AG04450 (cell line): Measurements from ENCODE around the gene C1orf159. TPM values are rescaled to one million over a fixed set of nuclear protein-coding genes. Genes with fewer than 3 reads are reported as not detected.

ENCODE experiments used
- CTCF ChIA-PET: fragments of 300-600, 350-600 bp; formaldehyde crosslinking; extraction: SDS; loops from one replicate; lab custom pipeline; 2022; ENCODE audit warnings: antibody characterized with exemption, inconsistent platforms; lab: Charles Lee
- POLR2A ChIA-PET: fragments of 350-600 bp; formaldehyde crosslinking; extraction: SDS; loops from one replicate; lab custom pipeline; 2021; ENCODE audit warnings: antibody characterized with exemption, inconsistent platforms; lab: Yijun Ruan, JAX
- DNase-seq: peaks from one replicate; pipeline ENCODE4 v3.0.0-alpha.2; 2011; ENCODE audit warnings: low read depth, low spot score
- H3K27ac ChIP-seq: one replicate; pipeline ENCODE4 v1.5.1; 2012; ENCODE audit warnings: low read depth, low read length, control low read depth
- H3K27me3 ChIP-seq: one replicate; pipeline ENCODE4 v1.6.0; 2012; ENCODE audit warnings: low read length; ENCODE audit not compliant: control insufficient read depth, insufficient read depth
- H3K4me3 ChIP-seq: 2 replicates; pipeline ENCODE4 v1.5.1; 2011; ENCODE audit warnings: mild to moderate bottlenecking, low read depth, low read length, control low read depth
- H3K9me3 ChIP-seq: 2 replicates; pipeline ENCODE4 v1.5.1; 2012; ENCODE audit warnings: low read length; ENCODE audit not compliant: control insufficient read depth, insufficient read depth
- CTCF ChIP-seq: IDR thresholded peaks from 2 replicates; pipeline ENCODE4 v1.5.1; 2011; ENCODE audit warnings: low read depth, low read length, control low read depth, inconsistent platforms
- polyA plus RNA-seq: library from polyadenylated mRNA; depleted of rRNA; stranded (reverse); fragments of >200 nt; gene quantifications from 2 replicates; pipeline ENCODE4 v1.2.3, GENCODE V29; 2011

Gene C1orf159
- polyA plus RNA-seq, 1 experiment, result 2.3 TPM

GRCh38 chr1:1069711-1070676 is 45.9 kb downstream of the C1orf159 start:
- POLR2A ChIA-PET, result no interaction called here
- Histone ChIP-seq H3K4me3 (no peak overlapping the region; the same call in 1 of the 2 replicates), H3K27ac (no peak overlapping the region), H3K27me3 (peaks cover 2% of the 10 kb centered on the region), H3K9me3 (peaks cover 3% of the 10 kb centered on the region; the same call in 1 of the 2 replicates)
- no peak for TF ChIP-seq CTCF
- no peak for DNase-seq
- CTCF ChIA-PET, result interaction anchor here (0.6 kb wide), 1 partner anchor 165 kb away, joined by 3 read pairs; no protein-coding TSS in a partner anchor

- Histone ChIP-seq H3K4me3 (peak overlapping the region; percentile 74), H3K27ac (no peak overlapping the region), H3K27me3 (no peaks in the 10 kb centered on the region), H3K9me3 (peaks cover 3% of the 10 kb centered on the region; the same call in 1 of the 2 replicates)
- ChIA-PET CTCF (no interaction called here), POLR2A (no interaction called here)
- DNase-seq, result no peak
- TF ChIP-seq CTCF, result no peak
Observed at GRCh38 chr1:1069056-1069710, 46.7 kb downstream of the C1orf159 start.

GRCh38 chr1:1068517-1069055 is 47.3 kb downstream of the C1orf159 start:
- TF ChIP-seq CTCF, result no peak
- DNase-seq, result no peak
- no peaks in the 10 kb centered on the region for H3K27me3 ChIP-seq
- H3K4me3 ChIP-seq, result peak overlapping the region; percentile 74
- peaks cover 3% of the 10 kb centered on the region; the same call in 1 of the 2 replicates for H3K9me3 ChIP-seq
- ChIA-PET POLR2A (no interaction called here), CTCF (no interaction called here)
- no peak overlapping the region for H3K27ac ChIP-seq

- no peak for DNase-seq
- H3K27ac ChIP-seq, result no peak overlapping the region
- H3K9me3 ChIP-seq, result peaks cover 3% of the 10 kb centered on the region; the same call in 1 of the 2 replicates
- no peak for TF ChIP-seq CTCF
- POLR2A ChIA-PET, result no interaction called here
- no peaks in the 10 kb centered on the region for H3K27me3 ChIP-seq
- peak overlapping the region; percentile 23 for H3K4me3 ChIP-seq
- CTCF ChIA-PET, result no interaction called here
Observed at GRCh38 chr1:1067860-1068516, 47.9 kb downstream of the C1orf159 start.
